ENCODE measurements around the gene NPFFR1. TPM values are rescaled to one million over a fixed set of nuclear protein-coding genes. Genes with fewer than 3 reads are reported as not detected.

Gene NPFFR1
- total and polyA plus RNA-seq, 2 experiments from 2014 or later: 0.03 to 0.05 TPM

DNA sequence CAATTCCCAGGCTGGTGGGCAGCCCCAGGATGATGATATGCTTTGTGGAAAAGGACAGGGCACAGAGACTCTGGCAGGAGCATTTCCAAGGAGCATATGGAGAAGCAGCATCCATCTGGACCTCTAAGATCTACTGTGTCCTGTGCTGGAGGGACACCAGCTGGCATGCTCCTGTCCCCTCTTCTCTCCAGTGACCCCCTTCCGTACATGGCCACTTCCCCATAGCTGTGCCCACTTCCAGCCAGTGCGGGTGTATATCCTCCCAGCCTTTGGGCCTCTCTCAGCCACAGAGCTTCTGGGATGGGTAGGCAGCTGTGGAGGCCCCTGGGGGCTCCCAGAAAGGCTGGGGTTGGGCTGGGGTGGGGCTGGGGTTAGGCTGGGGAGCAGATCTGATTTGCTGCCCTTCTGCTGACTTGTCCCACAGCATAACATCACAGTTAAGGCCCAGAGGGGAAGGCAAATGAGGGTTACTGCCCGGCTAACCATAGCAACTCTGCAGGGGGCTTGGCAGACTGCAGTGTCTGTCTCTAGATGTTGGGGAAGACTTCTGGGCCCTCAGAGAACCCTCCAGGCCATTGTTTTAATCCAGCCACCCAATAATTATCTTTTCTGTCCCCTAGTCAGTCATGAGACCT lies 6.3 kb downstream of the NPFFR1 start:
- Mint-ChIP-seq H3K27me3 (ENCODE audit: insufficient read depth, low read depth, poor library complexity) (peaks cover 3% of the 10 kb centered on the region), H3K36me3 (ENCODE audit: low read depth) (no peaks in the 10 kb centered on the region), H3K27ac (no peak overlapping the region), H3K4me1 (peaks cover 11% of the 10 kb centered on the region; the same call in 2 of the 3 replicates), H3K4me3 (no peak overlapping the region), H3K9me3 (no peaks in the 10 kb centered on the region)
- TF ChIP-seq, protein P1, sequence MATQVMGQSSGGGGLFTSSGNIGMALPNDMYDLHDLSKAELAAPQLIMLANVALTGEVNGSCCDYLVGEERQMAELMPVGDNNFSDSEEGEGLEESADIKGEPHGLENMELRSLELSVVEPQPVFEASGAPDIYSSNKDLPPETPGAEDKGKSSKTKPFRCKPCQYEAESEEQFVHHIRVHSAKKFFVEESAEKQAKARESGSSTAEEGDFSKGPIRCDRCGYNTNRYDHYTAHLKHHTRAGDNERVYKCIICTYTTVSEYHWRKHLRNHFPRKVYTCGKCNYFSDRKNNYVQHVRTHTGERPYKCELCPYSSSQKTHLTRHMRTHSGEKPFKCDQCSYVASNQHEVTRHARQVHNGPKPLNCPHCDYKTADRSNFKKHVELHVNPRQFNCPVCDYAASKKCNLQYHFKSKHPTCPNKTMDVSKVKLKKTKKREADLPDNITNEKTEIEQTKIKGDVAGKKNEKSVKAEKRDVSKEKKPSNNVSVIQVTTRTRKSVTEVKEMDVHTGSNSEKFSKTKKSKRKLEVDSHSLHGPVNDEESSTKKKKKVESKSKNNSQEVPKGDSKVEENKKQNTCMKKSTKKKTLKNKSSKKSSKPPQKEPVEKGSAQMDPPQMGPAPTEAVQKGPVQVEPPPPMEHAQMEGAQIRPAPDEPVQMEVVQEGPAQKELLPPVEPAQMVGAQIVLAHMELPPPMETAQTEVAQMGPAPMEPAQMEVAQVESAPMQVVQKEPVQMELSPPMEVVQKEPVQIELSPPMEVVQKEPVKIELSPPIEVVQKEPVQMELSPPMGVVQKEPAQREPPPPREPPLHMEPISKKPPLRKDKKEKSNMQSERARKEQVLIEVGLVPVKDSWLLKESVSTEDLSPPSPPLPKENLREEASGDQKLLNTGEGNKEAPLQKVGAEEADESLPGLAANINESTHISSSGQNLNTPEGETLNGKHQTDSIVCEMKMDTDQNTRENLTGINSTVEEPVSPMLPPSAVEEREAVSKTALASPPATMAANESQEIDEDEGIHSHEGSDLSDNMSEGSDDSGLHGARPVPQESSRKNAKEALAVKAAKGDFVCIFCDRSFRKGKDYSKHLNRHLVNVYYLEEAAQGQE (IDR thresholded peaks at IDR 0.05; ENCODE audit: unreplicated experiment): no peak
- TF ChIP-seq ZNF331 (CRISPR knock-in tag; IDR thresholded peaks at IDR 0.05; ENCODE audit: low read depth) (no peak), NANOG (IDR thresholded peaks at IDR 0.05; ENCODE audit: borderline replicate concordance) (no peak), JUNB (IDR thresholded peaks at IDR 0.05; ENCODE audit: unreplicated experiment) (no peak), EZH2phosphoT487 (IDR thresholded peaks at IDR 0.05; ENCODE audit: unreplicated experiment) (no peak), EZH2 (IDR thresholded peaks at IDR 0.05; ENCODE audit: low read depth, unreplicated experiment) (no peak), CREB1 (CRISPR knock-in tag; IDR thresholded peaks at IDR 0.05; ENCODE audit: low read depth) (no peak)
- TF ChIP-seq, protein P2, sequence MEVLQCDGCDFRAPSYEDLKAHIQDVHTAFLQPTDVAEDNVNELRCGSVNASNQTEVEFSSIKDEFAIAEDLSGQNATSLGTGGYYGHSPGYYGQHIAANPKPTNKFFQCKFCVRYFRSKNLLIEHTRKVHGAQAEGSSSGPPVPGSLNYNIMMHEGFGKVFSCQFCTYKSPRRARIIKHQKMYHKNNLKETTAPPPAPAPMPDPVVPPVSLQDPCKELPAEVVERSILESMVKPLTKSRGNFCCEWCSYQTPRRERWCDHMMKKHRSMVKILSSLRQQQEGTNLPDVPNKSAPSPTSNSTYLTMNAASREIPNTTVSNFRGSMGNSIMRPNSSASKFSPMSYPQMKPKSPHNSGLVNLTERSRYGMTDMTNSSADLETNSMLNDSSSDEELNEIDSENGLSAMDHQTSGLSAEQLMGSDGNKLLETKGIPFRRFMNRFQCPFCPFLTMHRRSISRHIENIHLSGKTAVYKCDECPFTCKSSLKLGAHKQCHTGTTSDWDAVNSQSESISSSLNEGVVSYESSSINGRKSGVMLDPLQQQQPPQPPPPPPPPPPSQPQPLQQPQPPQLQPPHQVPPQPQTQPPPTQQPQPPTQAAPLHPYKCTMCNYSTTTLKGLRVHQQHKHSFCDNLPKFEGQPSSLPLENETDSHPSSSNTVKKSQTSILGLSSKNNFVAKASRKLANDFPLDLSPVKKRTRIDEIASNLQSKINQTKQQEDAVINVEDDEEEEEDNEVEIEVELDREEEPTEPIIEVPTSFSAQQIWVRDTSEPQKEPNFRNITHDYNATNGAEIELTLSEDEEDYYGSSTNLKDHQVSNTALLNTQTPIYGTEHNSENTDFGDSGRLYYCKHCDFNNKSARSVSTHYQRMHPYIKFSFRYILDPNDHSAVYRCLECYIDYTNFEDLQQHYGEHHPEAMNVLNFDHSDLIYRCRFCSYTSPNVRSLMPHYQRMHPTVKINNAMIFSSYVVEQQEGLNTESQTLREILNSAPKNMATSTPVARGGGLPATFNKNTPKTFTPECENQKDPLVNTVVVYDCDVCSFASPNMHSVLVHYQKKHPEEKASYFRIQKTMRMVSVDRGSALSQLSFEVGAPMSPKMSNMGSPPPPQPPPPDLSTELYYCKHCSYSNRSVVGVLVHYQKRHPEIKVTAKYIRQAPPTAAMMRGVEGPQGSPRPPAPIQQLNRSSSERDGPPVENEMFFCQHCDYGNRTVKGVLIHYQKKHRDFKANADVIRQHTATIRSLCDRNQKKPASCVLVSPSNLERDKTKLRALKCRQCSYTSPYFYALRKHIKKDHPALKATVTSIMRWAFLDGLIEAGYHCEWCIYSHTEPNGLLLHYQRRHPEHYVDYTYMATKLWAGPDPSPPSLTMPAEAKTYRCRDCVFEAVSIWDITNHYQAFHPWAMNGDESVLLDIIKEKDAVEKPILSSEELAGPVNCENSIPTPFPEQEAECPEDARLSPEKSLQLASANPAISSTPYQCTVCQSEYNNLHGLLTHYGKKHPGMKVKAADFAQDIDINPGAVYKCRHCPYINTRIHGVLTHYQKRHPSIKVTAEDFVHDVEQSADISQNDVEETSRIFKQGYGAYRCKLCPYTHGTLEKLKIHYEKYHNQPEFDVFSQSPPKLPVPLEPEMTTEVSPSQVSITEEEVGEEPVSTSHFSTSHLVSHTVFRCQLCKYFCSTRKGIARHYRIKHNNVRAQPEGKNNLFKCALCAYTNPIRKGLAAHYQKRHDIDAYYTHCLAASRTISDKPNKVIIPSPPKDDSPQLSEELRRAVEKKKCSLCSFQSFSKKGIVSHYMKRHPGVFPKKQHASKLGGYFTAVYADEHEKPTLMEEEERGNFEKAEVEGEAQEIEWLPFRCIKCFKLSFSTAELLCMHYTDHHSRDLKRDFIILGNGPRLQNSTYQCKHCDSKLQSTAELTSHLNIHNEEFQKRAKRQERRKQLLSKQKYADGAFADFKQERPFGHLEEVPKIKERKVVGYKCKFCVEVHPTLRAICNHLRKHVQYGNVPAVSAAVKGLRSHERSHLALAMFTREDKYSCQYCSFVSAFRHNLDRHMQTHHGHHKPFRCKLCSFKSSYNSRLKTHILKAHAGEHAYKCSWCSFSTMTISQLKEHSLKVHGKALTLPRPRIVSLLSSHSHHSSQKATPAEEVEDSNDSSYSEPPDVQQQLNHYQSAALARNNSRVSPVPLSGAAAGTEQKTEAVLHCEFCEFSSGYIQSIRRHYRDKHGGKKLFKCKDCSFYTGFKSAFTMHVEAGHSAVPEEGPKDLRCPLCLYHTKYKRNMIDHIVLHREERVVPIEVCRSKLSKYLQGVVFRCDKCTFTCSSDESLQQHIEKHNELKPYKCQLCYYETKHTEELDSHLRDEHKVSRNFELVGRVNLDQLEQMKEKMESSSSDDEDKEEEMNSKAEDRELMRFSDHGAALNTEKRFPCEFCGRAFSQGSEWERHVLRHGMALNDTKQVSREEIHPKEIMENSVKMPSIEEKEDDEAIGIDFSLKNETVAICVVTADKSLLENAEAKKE (CRISPR knock-in tag; IDR thresholded peaks at IDR 0.05): no peak
- no peak for ATAC-seq
- no peaks in the 10 kb centered on the region for H4K20me1 ChIP-seq (replicated peaks; ENCODE audit: insufficient read depth)
- H3K4me1 ChIP-seq (ENCODE audit: insufficient read depth): peaks cover 8% of the 10 kb centered on the region; the same call in 1 of the 2 replicates
- 0 out of 2 replicates have a peak, but pooled peaks cover 5% of the 10 kb centered on the region for H3K9me2 ChIP-seq (ENCODE audit: insufficient read depth)
- H3K36me3 ChIP-seq (ENCODE audit: insufficient read depth): no peaks in the 10 kb centered on the region
- H3K4me3 ChIP-seq: no peak overlapping the region
- H3K4me2 ChIP-seq: no peak overlapping the region
- DNase-seq (ENCODE audit: low spot score): no peak
- H3K79me2 ChIP-seq (replicated peaks; ENCODE audit: insufficient read depth): no peaks in the 10 kb centered on the region
- no peak overlapping the region for H3K27ac ChIP-seq (ENCODE audit: low read depth)
- H3F3A ChIP-seq (replicated peaks; ENCODE audit: low read depth): no peaks in the 10 kb centered on the region
- H3K27me3 ChIP-seq (ENCODE audit: insufficient read depth): peaks cover 14% of the 10 kb centered on the region
- no peak overlapping the region for H2AFZ ChIP-seq
